SH-SY5Y (cell line): ENCODE results near the gene VANGL1.

Source experiments
- GATA2 ChIP-seq: IDR thresholded peaks from 2 replicates; pipeline ENCODE4 v1.6.1; 2011; ENCODE audit warnings: mild to moderate bottlenecking, low read depth, low read length
- GATA3 ChIP-seq: IDR thresholded peaks from 2 replicates; pipeline ENCODE4 v1.6.1; 2011; ENCODE audit warnings: low read depth, mild to moderate bottlenecking, low read length, moderate library complexity

The VANGL1 gene

DNA sequence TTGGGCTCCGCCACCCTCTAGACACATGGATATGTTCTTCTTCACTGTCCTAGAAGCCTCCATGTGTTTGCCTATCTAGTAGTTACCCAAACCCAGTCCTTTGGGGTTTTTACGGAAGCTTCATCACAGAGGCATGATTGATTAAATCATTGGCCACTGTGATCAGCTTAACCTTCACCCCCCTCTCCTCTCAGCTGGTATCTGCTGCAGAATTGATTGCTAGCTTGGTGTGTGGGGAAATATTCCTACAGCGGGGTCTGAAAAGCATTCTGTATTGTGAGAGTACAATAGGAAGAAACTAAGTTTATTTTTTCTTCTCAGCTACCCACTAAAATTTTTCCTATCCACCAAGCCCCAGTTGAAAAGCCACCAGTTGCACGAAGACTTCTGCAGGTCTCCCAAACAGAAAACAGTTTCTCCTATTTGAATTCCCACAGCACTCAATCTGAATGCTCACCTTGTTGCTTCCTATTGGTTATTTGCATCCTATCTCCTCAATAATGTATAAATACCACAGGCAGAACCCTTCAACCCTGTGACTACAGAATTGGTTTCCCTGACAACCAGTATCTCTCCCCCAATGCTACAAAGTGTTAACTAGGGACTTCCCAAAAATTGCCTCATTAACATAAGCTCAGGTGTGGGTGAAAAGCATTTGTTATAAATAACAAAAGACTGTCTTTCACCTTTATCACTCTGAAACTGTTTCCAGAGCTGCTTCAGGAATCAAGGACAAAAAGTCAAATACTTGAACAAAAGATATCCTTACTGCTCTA lies 9.3 kb upstream of the VANGL1 start:
- TF ChIP-seq GATA3: no peak
- no peak for TF ChIP-seq GATA2

DNA sequence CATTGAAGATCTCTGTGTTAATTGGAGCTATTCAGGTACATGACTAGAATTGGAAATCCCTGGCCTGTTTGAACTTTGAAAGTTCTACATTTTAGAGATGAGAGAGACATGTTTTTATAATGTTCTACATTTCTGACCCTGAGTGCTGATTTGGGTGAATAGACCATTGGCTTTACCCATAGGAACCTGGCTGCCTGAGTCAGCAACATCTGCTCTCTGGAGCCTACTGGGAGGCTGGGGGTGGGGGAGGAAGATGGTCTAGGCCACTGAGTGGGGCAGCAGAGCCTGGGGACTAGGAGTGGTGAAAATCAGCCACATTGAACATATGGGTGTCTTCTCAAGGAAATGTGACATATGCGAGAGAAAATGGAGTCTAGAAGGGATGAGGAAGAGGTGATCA lies 1.4 kb upstream of the VANGL1 start:
- TF ChIP-seq GATA3: no peak
- no peak for TF ChIP-seq GATA2

DNA sequence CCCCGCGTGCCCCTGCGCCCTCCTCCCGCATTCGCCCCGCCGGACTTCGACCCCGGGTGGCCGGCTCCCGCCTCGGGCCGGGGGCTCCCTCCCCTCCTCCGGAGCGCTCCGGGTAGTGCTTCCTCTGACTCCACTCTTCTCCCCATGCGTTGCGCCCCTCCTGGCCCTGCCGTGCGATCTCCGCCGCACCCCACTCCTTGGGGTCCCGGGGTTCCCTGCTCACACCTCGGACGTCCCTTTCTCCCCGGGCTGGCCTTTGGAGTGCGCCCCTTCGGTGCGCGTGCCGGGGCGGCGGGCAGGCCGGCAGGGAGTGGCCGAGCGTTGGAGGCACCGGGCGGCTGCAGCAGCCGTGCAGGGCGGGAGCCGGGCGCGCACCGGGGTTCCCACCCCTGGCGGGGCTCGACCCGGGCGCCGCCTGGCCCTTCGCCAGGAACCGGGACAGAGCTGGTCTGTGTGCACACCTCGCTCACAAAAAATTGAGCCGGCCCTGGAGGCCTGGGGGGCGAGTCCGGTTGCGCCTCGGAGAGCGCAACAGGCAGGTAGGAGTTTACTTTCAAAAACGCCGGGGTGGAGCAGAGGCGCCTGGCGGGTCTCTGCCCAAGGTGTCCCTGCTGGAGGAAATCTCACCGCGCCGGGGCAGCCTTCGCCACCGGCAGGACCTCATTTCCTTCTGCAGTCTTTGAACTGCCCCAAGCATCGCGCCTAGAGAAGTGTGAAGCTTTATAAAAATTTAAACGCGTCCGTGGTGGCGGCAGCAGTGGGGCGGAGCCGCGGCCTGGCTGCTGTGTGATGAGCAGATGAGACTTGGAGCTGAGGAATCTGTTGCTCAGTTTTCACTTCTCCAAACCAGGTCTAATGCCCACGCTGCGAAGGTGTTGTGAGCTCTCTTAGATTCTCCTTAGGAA lies 650 bp downstream of the VANGL1 start:
- TF ChIP-seq GATA2: no peak
- TF ChIP-seq GATA3: no peak

- no peak for TF ChIP-seq GATA2
- TF ChIP-seq GATA3: no peak
These were observed 1.5 kb downstream of the VANGL1 start for GRCh38 chr1:115643225-115643624.

DNA sequence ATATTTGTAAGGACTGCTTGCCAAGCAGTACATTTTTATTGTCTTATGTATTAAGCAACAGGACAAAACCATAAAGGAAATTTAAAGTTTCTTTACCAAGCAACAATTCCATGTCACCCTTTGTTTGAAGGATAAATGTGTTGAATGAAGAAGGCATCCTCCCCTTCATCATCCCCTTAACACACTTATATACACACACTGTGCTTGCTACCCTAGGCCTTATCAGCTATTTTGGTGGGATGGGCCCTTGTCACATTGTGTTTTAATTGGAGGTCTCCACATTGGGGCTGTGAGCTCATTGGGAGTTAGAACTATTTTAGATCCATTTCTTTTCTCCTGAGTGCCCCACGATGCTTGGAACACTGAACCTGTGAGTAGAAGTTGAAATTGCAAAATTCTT lies 1.9 kb downstream of the VANGL1 start:
- TF ChIP-seq GATA3 (no peak), GATA2 (no peak)

- TF ChIP-seq GATA2: no peak
- TF ChIP-seq GATA3: no peak
These were observed 2.3 kb downstream of the VANGL1 start for GRCh38 chr1:115644109-115644508.

- no peak for TF ChIP-seq GATA3
- no peak for TF ChIP-seq GATA2
These were observed 5.3 kb downstream of the VANGL1 start for GRCh38 chr1:115647047-115647446.

- no peak for TF ChIP-seq GATA2
These were observed 5.7 kb downstream of the VANGL1 start for GRCh38 chr1:115647507-115647906.

GRCh38 chr1:115647919-115648650 lies 6.3 kb downstream of the VANGL1 start:
- TF ChIP-seq GATA2 (no peak), GATA3 (no peak)

- no peak for TF ChIP-seq GATA2
- TF ChIP-seq GATA3: no peak
These were observed 7.2 kb downstream of the VANGL1 start for GRCh38 chr1:115648717-115649691.

DNA sequence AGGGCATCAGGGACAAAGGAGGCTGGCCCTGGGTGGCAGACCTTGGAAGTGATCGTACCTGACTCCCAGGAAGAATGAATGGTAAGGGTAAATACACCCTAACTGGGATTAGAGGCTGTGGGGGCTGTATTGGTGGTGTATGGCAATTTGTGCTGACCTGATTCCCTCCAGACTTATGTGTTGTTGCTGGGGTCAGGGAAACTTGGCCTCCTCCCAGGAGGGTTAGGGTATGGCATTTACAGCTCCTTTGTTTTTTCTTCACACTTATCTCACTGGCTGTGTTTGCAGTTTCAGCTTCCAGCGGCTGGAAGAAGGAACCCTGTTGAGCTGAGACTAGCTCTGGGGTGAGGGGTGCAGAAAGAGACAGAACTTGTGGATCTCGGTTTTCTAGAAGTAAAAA lies 8.2 kb downstream of the VANGL1 start:
- TF ChIP-seq GATA2: no peak
- TF ChIP-seq GATA3: no peak

DNA sequence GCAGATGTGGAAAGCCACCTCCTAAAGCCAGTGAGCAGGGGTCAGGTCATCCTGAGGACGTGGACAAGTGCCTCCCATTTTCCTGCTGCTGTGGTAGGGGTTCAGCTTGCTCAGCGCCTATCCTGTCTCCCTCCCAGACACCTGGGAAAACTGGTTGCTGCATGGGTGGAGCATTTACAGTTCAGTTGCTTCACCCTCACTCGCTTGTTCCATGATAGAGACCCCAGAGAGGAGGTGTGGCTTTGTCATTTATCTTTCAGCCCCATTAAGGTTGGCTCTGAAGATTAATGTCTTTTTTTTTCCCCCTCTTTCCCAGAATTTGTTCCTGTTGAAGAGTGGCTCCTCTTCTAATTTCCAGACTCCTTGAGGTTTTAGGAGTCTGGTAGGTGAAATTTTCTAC lies 9.2 kb downstream of the VANGL1 start:
- TF ChIP-seq GATA3: no peak
- no peak for TF ChIP-seq GATA2

- TF ChIP-seq GATA3: no peak
- TF ChIP-seq GATA2: no peak
These were observed 9.6 kb downstream of the VANGL1 start for GRCh38 chr1:115651391-115651790.

GRCh38 chr1:115652236-115652788 lies 10.5 kb downstream of the VANGL1 start:
- no peak for TF ChIP-seq GATA3
- TF ChIP-seq GATA2: no peak
